ENCODE measurements around the gene GPC5.
"Not testable (repeated sequence)": the region's sequence is repeated elsewhere in the genome, so short reads cannot be mapped to it uniquely, and the experiment has no call there.

GRCh38 chr13:91416579-91416978 is 18.2 kb downstream of the GPC5 start:
- TF ChIP-seq CTCF, POLR2A (IDR thresholded peaks at IDR 0.05): not testable (repeated sequence)

Measured in uterus (tissue), 2 donors.